Measurements from ENCODE around the gene ZNF341.
"Not testable (repeated sequence)": the region's sequence is repeated elsewhere in the genome, so short reads cannot be mapped to it uniquely, and the experiment has no call there.

ZNF341 gene

DNA sequence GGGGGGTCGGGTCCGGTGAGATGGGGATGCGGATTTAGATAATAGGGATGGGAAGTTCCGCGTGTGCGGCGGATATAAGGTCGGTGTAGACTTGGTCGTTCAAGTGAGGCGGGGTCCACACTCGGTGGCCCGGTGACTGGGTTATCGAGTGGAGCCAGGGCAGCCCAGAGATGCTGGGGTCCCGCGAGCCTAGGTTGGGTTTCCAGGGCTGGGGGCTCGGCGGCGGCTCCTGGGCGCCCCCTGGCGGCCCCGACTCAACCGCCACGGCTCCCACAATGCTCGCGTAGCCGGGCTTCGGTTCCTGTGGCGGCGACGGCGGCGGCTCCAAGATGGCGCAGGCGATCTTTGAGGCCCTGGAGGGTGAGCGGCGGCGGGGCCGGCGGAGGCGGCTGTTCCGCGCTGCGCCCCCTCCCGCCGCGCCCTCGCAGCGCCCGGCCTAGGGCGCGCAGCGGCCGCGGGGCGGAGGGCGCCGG, at the start of gene ZNF341:
ZNF341 (plus strand) TSS at position 304 of the 473 bp plus-strand sequence; CDS start at position 330, 26 bp downstream.
- peak; percentile 78 to 96 (median 84) for DNase-seq

DNA sequence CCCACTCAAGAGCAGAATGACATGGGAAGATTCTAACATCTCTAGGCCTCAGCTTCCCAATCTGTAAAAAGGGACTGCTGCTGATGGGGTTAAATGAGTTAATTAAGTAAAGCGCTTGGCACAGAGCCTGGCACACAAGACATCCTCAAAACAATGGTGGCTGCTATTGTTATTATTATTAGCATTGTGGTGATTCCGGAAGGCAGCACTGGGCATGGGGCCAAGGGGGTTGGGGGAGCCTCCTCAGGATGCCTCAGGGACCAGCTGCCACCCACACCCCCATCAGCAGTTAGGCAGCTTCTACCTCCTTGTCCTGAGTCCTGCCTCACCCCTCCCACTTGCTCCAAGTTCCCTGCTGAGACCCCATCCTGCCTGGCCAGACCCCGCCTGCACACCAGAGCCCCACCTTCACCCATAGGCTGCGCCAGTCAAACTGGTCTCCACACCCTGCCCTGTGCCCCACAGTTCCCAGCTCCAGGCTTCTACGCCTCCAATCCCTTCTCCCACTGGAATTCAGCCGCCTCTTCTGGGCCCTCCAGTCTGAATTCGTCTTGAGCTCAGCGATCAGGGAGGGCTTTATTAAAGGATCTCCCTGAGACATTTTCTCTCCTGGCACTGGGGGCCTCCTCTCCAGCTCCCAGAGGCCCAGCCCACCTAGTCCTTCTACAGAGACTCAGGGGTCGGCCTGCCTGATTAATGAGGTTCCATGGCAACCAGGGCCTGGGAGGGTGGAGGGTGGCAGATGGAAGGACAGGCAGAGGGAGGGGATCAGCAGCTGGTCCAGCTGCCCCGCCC, 47.1 kb upstream of the ZNF341 start:
- no peak for DNase-seq

DNA sequence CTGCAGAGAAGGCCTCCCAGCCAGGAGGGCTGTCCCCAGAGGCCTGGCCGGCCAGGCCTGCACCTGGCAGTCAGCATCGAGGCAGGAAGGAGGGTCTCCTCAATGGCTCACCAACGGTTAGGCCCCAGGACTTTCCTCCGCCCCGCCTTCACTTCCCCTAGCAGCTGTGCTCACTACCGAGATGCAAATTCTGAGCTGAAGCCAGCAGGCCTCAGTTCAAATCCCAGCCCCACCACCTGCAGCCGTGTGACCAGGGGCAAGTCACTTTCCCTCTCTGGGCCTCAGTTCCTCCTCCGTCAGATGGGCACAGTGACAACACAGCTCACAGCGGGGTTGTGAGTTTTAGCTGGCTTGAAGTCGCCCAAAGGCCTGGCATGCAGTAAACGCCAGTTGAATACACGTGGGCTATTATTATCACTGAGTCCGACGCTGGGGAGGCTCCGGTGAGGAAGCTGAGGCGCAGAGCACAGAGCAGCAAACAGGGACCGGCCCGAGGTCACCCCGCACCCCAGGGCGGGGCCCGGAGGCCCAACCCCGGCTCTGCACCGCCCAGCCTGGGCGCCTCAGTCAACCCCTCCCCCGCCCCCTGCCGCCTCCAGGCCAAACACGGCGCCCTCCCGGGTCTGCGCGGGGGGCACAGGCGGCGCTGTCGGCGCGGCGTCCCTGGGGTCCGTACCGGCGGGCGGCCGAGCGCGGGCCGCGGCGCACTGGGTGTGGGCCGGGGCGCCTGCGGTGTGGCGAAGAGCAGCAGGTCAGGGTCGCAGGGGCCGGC, 46.3 kb upstream of the ZNF341 start:
- DNase-seq: peak in 3 of 6 experiments; percentile 20 to 42 (median 25)

DNA sequence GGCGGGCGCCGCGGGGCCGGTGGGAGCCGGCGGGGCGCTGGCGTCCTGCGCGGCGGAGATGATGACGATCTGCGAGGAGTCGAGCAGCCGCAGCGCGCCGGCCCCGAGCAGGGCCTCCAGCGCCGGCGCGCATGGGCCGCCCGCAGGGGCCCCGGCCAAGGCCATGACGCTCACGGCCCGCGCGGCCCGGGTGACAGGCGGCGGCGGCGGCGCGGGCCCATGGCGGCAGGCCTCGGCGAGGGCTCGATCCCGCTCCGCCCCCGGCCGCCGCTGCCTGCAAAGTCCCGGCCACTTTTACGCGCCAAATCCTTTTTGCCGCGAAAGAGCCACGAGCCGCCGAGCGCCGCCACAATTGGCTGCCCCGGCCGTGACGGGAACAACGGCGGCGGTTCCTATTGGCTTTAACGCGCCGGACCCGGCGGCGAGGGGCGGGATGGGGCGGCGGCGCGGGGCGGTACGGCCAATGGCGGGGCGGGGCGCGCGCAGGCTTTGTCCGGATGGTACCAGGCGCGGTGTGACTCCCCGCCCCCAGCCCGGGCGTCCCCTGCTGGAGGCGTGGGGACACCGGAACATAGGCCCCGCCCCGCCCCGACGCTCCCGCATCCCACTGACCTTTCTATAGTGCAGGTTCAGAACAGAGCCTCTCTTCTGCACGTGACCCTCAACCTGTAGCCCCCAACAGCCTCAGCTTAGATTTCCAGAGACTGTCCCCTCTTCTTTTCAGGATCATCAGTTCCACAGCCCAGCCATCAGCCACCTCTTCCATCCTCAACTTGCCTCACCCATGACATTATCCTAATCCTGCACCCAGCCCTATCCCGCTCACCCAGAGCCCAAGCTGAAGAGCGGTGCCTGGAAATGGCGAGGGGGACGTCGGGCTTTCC, 45.5 kb upstream of the ZNF341 start, which contains the start of gene E2F1:
E2F1 (minus strand) TSS at position 286 of the 884 bp plus-strand sequence; CDS start at position 165, 121 bp downstream.
- peak; percentile 81 to 94 (median 88) for DNase-seq

DNA sequence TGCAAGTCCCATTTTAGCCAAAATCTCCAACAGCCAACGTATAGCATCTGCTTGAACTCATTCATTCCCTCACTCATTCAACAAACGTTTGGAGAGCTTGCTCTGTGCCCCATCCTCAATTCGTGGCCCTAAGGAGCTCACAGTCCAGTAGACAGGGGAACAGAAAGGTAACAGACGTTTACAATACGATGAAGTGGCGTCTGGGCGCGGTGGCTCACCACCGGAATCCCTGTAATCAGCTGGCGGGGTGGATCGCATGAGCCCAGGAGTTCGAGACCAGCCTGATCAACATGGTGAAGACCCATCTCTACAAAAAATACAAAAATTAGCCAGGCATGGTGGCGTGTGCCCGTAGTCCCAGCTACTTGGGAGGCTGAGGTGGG, 44.8 kb upstream of the ZNF341 start:
- DNase-seq: no peak

DNA sequence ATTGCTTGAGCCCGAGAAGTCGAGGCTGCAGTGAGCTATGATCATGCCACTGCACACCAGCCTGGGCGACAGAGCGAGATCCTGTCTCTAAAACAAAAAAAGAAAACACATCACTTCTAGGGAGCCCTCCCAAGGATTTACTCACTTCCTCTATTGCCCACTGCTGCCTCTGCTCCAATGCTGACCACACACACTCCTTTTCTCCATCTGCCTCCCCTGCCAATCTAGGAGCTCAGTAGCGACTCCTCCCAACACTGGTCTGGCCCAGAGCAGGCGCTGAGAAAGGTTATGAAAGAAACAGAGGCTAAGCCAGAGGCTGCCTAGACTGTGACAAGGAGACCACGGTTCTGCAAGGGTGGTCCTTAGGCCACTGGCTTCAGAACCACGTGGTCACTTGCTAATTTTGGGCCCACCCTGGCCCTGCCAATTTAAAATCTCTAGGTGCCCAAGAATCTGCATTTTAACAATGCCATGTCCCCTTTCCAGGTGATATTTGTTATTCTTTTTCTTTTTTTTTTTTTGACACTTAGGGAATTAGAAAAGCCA, 44.4 kb upstream of the ZNF341 start:
- no peak for DNase-seq

DNA sequence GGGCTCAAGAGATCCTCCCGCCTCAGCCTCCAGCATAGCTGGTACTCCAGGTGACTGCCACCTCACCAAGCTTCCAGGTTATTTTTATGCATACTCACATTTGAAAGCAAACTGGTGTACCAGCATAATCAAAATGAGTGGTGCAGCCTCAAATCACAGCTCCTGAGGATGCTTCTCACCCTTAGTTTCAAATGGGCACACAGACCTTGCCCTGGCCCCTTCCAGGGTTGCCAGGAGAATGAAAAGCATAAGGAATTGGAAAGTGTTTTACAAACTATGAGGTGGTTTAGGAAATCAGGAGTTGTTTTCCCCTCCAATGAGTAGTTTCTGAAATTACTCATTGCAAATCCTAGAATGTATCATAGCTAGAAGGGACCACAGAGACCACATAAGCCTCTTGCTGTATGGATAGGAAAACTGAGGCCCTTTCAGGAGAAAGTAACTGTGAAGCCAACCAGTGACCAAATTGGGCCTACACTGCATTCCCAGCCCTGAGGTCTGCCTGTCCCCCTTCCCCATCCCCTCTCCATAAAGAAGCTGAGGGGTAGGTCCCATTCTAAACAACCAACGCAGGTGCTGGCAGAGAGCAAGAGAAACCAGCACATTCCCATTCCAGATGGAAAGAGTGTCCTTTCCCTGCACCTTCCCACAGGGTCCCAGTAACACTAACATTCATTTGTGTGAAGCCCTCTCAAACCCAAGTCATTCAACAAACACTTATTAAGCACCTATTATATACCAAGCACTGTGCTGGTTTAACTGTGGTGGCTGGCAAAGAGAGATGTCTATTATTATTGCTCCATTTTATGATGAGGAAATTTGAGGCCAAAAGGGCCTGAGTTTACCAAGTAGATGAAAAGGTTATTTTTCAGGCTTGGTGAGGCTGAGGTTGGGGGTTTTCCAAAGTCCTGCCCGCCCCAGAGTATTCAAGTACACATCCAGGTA, 43.5 kb upstream of the ZNF341 start:
- DNase-seq: no peak

DNA sequence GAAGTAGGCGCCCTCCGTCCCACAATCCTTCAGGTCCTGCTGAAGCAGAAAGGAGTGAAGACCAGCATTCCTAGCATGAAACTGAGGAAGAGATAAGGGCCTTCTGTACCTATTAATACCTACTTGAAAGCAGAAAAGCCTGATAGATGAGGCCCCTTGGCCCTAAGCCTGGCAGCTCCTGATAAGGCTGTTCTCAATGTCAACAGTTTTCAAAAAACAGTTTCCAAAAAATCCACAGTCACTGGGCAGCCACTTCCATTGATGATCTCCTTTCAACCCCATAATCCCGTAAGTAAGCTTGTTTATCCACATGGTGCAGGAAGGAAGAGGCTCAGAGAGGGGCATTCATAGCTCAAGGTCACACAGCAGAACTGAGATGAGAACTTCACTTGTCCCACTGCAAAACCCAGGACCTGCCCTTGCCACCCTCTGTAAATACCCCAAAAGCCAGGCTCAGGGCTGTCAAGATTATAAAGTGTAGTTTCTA, 42.8 kb upstream of the ZNF341 start:
- no peak for DNase-seq

DNA sequence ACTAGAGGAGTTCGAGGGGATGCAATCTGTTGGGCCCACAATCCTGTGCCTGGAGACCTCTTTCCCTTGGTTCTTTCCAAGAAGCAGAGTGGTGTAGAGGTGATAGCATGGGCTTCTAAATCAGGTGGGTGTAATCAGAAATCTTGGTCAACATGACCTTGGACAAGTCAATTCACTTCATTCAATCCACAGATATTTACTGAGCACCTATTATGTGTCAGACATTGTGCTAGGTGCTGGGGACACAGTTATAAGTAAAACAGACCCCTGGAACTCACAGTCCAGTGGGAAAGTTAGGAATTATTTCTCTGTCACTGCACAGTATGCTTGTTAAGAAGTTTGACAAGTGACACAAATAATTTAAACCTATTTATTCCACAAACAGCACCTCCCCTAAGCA, 42.3 kb upstream of the ZNF341 start:
- DNase-seq: no peak

DNA sequence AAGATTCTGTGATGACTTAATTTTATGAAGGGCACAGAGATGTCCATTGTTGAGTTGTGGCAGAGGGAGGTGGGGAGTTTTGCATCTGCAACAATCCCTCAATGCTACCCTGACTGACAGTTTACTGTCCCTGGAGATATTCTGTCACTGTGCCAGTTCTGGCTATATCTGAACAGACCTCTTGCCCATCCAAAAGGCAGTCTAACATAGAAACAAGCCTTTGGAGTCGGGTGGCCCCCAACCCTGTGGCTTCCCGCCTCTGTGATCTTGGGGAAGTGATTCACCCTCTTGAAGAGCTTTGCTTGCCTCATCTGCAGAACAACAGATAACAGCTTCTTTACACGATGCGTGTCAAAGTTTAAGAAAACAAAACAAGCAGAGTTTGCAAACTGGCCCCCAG, 41.8 kb upstream of the ZNF341 start:
- peak in 4 of 6 experiments; percentile 4 to 33 (median 8) for DNase-seq

DNA sequence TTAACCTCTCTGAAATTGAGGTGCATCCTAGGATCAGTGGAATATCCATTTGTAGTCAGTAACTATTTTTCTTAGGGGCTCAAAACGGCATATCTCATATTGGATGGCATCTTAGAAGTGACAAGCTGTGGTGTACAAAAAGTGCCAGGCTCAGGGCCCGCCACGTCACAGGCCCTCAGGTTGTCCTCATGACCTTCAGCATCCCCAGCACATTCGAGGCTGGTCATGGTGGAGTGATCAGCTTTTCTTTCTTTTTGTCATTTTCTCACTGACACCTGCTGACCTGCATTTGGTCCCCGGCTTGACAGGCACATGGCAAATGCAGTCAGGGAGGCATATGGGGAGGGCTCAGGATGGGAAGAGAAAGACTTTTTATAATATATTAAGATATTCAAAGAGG, 38.5 kb upstream of the ZNF341 start:
- DNase-seq: no peak

DNA sequence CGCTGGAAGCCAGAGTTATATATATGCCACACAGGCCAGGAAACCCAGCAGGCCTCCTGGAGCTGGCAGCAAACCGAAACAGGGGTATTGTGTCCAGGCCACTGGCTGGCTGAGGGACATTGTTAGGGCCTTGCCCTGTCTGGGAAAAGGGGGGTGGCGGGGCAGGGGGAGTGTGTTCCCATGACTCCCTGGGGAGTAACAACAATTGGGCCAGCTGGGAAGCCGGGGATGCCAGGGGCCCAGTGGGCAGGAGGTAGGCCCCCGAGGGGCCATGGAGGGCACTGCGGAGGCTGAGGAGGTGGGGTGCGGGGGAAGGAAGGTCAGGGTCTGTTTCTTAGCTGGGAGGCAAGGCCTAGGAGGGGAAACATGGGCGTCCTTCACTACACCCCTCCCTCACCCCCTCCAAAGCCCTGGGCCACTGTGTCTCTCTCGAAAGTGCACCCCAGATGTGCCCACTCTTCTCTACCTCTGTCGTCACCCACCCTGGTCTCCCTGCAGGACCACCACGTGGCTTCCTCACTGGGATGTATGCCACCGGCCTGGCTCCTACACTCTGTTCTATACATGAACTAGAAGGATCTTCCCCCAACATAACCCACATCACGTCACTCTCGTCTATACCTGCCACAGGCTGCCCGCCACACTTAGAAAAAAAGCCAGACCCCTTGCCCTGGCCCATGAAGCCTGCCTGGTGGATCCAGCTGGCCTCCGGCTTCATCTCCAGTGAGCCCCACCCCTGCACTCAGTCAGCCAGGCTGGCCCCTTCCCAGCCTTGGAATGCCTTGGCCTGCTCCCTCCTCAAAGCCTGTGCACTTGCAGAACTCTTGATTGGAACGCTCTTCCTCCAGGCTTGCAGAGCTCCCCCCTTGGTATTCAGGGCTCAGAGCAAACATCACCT, 37.8 kb upstream of the ZNF341 start:
- DNase-seq: no peak

DNA sequence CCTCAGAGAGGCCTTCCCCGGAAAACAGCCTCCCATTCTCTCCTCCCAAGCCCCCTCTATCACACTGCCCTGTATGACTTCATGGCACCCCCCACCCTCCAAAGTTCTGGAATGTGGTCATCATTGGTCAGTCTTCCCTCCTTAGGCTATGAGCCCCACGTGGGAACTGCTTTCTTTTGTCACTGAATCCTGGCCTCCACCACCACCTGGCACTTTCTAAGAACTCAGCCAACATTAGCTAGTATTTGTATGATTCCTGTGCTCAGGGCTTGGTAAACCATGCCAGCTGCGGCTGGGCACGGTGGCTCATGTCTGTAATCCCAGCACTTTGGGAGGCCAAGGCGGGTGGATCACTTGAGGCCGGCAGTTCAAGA, 37.2 kb upstream of the ZNF341 start:
- no peak for DNase-seq

DNA sequence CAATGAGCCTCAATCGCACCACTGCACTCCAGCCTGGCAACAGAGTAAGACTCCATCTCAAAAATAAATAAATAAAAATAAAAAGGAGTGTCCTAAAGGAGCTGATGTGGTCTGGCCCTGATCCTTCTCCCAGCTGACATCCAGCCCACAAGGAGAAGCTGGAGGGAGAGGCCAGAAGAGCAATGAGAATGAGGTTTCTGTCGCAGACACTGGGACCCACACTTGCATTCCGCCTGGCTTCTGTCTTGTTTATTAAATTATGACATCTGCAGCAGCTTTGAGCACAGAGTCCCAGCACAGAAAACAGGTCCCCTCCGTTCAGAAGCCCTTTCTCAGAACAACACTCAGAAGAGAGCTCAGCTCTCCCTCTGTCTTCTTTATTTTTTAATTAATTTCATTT, 35.3 kb upstream of the ZNF341 start:
- DNase-seq: no peak

DNA sequence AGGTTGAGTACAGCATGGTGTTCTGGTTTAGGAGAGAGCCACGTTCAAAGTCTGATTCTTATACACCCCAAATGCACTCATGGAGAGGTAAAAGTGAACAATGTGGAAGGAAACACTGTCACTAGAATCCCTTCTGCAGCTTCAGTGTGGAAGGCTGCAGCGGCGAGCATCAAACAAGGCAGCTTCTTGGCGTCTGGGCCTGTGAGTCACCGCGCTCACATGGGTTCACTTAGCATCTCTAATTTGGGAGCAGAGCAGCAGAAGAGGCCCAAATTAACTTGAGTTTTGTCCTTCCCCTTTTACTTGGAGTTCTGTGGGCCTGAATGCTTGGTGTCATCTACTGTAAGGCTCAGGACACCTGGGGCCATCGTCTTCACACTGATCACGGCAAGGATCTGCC, 34.7 kb upstream of the ZNF341 start:
- no peak for DNase-seq

DNA sequence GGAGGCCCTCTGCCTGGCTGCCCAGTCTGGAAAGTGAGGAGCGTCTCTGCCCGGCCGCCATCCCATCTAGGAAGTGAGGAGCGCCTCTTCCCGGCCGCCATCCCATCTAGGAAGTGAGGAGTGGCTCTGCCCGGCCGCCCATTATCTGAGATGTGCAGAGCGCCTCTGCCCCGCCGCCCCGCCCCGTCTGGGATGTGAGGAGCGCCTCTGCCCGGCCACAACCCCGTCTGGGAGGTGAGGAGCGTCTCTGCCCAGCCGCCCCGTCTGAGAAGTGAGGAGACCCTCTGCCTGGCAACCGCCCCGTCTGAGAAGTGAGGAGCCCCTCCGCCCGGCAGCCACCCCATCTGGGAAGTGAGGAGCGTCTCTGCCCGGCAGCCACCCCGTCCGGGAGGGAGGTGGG, 32.8 kb upstream of the ZNF341 start:
- DNase-seq: not testable (repeated sequence)

DNA sequence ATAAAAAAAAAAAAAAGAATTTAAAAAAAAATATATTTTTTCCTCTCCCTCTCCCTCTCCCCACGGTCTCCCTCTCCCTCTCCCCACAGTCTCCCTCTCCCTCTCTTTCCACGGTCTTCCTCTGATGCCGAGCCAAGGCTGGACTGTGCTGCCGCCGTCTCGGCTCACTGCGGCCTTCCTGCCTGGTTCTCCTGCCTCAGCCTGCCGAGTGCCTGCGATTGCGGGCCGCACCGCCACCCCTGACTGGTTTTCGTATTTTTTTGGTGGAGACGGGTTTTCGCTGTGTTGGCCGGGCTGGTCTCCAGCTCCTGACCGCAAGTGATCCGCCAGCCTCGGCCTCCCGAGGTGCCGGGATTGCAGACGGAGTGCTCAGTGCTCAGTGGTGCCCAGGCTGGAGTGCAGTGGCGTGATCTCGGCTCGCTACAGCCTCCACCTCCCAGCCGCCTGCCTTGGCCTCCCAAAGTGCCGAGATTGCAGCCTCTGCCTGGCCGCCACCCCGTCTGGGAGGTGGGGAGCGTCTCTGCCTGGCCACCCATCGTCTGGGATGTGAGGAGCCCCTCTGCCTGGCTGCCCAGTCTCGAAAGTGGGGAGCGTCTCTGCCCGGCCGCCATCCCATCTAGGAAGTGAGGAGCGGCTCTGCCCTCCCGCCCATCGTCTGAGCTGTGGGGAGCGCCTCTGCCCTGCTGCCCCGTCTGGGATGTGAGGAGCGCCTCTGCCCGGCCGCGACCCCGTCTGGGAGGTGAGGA, 30.9 kb upstream of the ZNF341 start:
- DNase-seq: not testable (repeated sequence)

DNA sequence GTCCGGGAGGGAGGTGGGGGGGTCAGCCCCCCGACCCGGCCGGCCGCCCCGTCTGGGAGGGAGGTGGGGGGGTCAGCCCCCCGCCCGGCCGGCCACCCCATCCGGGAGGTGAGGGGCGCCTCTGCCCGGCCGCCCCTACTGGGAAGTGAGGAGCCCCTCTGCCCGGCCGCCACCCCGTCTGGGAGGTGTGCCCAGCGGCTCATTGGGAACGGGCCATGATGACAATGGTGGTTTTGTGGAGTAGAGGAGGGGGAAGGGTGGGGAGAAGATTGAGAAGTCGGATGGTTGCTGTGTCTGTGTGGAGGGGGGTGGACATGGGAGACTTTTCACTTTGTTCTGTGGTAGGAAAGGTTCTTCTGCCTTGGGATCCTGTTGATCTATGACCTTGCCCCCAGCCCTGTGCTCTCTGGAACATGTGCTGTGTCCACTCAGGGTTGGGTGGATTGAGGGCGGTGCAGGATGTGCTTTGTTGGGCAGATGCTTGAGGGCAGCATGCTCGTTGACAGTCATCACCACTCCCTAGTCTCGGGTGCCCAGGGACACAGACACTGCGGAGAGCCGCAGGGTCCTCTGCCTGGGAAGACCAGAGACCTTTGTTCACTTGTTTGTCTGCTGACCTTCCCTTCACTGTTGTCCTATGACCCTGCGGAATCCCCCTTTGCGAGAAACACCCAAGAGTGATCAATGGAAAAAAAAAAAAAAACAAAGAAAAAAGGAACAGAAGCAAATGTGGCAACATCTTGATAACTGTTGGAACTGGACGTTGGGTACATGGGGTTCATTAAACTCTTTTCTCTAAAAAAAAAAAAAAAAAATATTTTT, 30.0 kb upstream of the ZNF341 start:
- no peak for DNase-seq

Data from stimulated activated naive CD4-positive, alpha-beta T cell (primary cell).